ENCODE measurements around the gene TSEN15. TPM values are rescaled to one million over a fixed set of nuclear protein-coding genes. Genes with fewer than 3 reads are reported as not detected.

Gene TSEN15
- total and polyA plus RNA-seq, 4 donors: 9.1 to 21.9 (median 19.3) TPM

DNA sequence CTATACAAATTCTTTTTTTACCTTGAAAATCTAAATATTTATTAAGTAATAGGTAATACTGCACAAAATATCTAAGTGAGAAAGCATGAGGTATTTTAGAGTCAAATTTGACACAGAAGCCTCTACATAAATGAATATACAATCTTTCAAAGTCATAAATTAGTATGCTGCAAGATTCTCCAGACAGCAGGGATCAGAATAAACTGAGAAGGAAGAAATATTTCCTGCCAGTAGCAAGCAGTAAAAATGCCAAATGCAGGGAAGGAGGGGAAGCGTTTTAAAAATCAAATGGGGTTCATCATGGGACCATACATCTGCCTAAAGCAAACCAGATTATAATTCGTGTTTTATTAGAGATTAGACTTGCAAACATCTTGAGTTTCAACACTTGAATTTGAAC, 32.9 kb upstream of the TSEN15 start:
- Histone ChIP-seq H3K4me1 (ENCODE audit: control insufficient read depth in 4 of 4, insufficient read depth in 4 of 4, low read length in 3 of 4) (no peaks in the 10 kb centered on the region), H3K27me3 (ENCODE audit: control insufficient read depth in 4 of 4, insufficient read depth in 4 of 4, low read length in 3 of 4) (peaks cover 0 to 2% (median 0%) of the 10 kb centered on the region in 4 donors), H3K9me3 (ENCODE audit: control insufficient read depth in 4 of 4, low read length in 3 of 4) (no peaks in the 10 kb centered on the region), H3K9ac (ENCODE audit: low read depth in 1 of 2, low read length in 2 of 2) (no peak overlapping the region), H3K36me3 (ENCODE audit: control insufficient read depth in 4 of 4, insufficient read depth in 3 of 4, low read depth in 1 of 4, low read length in 3 of 4) (no peaks in the 10 kb centered on the region), H3K4me3 (ENCODE audit: low read depth in 1 of 3, low read length in 3 of 3) (no peak overlapping the region), H3K27ac (ENCODE audit: low read depth in 1 of 2, low read length in 2 of 2) (no peak overlapping the region)
- no peak for DNase-seq (ENCODE audit: low spot score)
- no peak for TF ChIP-seq GABPA (IDR thresholded peaks at IDR 0.05 in 1 of 2, conservative IDR thresholded peaks at IDR 0.05 in 1 of 2)
- TF ChIP-seq YY1 (IDR thresholded peaks at IDR 0.05): no peak
- TF ChIP-seq, protein P1, sequence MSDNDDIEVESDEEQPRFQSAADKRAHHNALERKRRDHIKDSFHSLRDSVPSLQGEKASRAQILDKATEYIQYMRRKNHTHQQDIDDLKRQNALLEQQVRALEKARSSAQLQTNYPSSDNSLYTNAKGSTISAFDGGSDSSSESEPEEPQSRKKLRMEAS (IDR thresholded peaks at IDR 0.05): no peak
- TF ChIP-seq, protein P2, sequence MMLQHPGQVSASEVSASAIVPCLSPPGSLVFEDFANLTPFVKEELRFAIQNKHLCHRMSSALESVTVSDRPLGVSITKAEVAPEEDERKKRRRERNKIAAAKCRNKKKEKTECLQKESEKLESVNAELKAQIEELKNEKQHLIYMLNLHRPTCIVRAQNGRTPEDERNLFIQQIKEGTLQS (IDR thresholded peaks at IDR 0.05): no peak
- TF ChIP-seq EGR1 (IDR thresholded peaks at IDR 0.05; ENCODE audit: low read depth in 2 of 2): no peak
- TF ChIP-seq, protein P3, sequence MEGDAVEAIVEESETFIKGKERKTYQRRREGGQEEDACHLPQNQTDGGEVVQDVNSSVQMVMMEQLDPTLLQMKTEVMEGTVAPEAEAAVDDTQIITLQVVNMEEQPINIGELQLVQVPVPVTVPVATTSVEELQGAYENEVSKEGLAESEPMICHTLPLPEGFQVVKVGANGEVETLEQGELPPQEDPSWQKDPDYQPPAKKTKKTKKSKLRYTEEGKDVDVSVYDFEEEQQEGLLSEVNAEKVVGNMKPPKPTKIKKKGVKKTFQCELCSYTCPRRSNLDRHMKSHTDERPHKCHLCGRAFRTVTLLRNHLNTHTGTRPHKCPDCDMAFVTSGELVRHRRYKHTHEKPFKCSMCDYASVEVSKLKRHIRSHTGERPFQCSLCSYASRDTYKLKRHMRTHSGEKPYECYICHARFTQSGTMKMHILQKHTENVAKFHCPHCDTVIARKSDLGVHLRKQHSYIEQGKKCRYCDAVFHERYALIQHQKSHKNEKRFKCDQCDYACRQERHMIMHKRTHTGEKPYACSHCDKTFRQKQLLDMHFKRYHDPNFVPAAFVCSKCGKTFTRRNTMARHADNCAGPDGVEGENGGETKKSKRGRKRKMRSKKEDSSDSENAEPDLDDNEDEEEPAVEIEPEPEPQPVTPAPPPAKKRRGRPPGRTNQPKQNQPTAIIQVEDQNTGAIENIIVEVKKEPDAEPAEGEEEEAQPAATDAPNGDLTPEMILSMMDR (IDR thresholded peaks at IDR 0.05; ENCODE audit: low read depth, low read length, missing input control): no peak
- TF ChIP-seq, protein P4, sequence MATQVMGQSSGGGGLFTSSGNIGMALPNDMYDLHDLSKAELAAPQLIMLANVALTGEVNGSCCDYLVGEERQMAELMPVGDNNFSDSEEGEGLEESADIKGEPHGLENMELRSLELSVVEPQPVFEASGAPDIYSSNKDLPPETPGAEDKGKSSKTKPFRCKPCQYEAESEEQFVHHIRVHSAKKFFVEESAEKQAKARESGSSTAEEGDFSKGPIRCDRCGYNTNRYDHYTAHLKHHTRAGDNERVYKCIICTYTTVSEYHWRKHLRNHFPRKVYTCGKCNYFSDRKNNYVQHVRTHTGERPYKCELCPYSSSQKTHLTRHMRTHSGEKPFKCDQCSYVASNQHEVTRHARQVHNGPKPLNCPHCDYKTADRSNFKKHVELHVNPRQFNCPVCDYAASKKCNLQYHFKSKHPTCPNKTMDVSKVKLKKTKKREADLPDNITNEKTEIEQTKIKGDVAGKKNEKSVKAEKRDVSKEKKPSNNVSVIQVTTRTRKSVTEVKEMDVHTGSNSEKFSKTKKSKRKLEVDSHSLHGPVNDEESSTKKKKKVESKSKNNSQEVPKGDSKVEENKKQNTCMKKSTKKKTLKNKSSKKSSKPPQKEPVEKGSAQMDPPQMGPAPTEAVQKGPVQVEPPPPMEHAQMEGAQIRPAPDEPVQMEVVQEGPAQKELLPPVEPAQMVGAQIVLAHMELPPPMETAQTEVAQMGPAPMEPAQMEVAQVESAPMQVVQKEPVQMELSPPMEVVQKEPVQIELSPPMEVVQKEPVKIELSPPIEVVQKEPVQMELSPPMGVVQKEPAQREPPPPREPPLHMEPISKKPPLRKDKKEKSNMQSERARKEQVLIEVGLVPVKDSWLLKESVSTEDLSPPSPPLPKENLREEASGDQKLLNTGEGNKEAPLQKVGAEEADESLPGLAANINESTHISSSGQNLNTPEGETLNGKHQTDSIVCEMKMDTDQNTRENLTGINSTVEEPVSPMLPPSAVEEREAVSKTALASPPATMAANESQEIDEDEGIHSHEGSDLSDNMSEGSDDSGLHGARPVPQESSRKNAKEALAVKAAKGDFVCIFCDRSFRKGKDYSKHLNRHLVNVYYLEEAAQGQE (IDR thresholded peaks at IDR 0.05): no peak
- TF ChIP-seq FOXA2 (IDR thresholded peaks at IDR 0.05): no peak
- TF ChIP-seq JUND (IDR thresholded peaks at IDR 0.05): no peak
- TF ChIP-seq FOXA1 (IDR thresholded peaks at IDR 0.05): no peak
- TF ChIP-seq RAD21 (IDR thresholded peaks at IDR 0.05): no peak
- TF ChIP-seq, protein P5, sequence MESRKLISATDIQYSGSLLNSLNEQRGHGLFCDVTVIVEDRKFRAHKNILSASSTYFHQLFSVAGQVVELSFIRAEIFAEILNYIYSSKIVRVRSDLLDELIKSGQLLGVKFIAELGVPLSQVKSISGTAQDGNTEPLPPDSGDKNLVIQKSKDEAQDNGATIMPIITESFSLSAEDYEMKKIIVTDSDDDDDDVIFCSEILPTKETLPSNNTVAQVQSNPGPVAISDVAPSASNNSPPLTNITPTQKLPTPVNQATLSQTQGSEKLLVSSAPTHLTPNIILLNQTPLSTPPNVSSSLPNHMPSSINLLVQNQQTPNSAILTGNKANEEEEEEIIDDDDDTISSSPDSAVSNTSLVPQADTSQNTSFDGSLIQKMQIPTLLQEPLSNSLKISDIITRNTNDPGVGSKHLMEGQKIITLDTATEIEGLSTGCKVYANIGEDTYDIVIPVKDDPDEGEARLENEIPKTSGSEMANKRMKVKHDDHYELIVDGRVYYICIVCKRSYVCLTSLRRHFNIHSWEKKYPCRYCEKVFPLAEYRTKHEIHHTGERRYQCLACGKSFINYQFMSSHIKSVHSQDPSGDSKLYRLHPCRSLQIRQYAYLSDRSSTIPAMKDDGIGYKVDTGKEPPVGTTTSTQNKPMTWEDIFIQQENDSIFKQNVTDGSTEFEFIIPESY (IDR thresholded peaks at IDR 0.05): no peak
- TF ChIP-seq SP1 (IDR thresholded peaks at IDR 0.05): no peak
- 70% methylated on average over 2 of the region's 2 CpGs for WGBS

DNA sequence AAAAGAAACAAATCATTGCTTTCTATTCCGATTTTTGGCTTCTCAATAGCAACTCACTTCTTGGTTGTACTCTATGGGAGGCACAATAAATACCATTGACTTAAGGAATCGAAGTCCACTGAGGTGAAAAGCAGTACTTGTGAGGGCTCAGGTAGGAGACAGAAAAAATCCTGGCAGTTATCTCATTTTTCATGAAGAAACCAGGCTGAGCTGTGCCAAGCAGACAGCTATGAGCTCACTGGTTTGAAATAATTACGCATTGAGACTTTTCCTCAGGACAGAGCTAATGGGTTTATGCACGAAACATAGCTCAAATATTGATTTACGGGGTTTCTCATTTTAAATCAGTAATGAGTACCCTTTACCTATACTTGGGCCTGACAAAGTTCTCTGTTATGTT, 32.5 kb upstream of the TSEN15 start:
- H3K4me1 ChIP-seq (ENCODE audit: control insufficient read depth in 4 of 4, insufficient read depth in 4 of 4, low read length in 3 of 4): no peaks in the 10 kb centered on the region

More for the DNA sequence above, 32.5 kb upstream of the TSEN15 start:
- Histone ChIP-seq H3K9ac (ENCODE audit: low read depth in 1 of 2, low read length in 2 of 2) (no peak overlapping the region), H3K27me3 (ENCODE audit: control insufficient read depth in 4 of 4, insufficient read depth in 4 of 4, low read length in 3 of 4) (peaks cover 0 to 2% (median 0%) of the 10 kb centered on the region in 4 donors), H3K9me3 (ENCODE audit: control insufficient read depth in 4 of 4, low read length in 3 of 4) (no peaks in the 10 kb centered on the region), H3K27ac (ENCODE audit: low read depth in 1 of 2, low read length in 2 of 2) (no peak overlapping the region), H3K4me3 (ENCODE audit: low read depth in 1 of 3, low read length in 3 of 3) (no peak overlapping the region), H3K36me3 (ENCODE audit: control insufficient read depth in 4 of 4, insufficient read depth in 3 of 4, low read depth in 1 of 4, low read length in 3 of 4) (no peaks in the 10 kb centered on the region)
- TF ChIP-seq NR2F2 (IDR thresholded peaks at IDR 0.05) (no peak), HNF4A (conservative IDR thresholded peaks at IDR 0.05) (no peak), FOXA2 (IDR thresholded peaks at IDR 0.05) (no peak)
- no peak for DNase-seq (ENCODE audit: low spot score)
- 88% methylated on average over 5 of the region's 5 CpGs for WGBS

All from liver (tissue), 9 donors.